NCI-H82 (cell line): ENCODE results near the gene ATG2A.

ENCODE experiments used
- DNase-seq: peaks from one replicate; lab custom pipeline; 2025; lab: John Stamatoyannopoulos, UW

Gene ATG2A

GRCh38 chr11:64924910-64925284 is 7.9 kb upstream of the ATG2A start:
- DNase-seq, result peak; percentile 25

GRCh38 chr11:64923944-64924909 is 7.2 kb upstream of the ATG2A start, which contains the start of gene PPP2R5B:
TSS of gene PPP2R5B (plus strand) at chr11:64924689. CDS start at chr11:64925735, 1,046 bp downstream.
- DNase-seq, result peak; percentile 88

- DNase-seq, result no peak
These were observed 6.2 kb upstream of the ATG2A start for GRCh38 chr11:64923151-64923661.

GRCh38 chr11:64921384-64921783 is 4.4 kb upstream of the ATG2A start:
- DNase-seq, result no peak

- no peak for DNase-seq
These were observed 3.1 kb upstream of the ATG2A start for GRCh38 chr11:64920124-64920523.

- DNase-seq, result no peak
These were observed 2.6 kb upstream of the ATG2A start for GRCh38 chr11:64919627-64920026.

- DNase-seq, result no peak
These were observed 1.0 kb upstream of the ATG2A start for GRCh38 chr11:64918017-64918416.

- no peak for DNase-seq
These were observed 620 bp upstream of the ATG2A start for GRCh38 chr11:64917663-64917995.

GRCh38 chr11:64916040-64916774 is 802 bp downstream of the ATG2A start:
- peak; percentile 23 for DNase-seq

GRCh38 chr11:64915376-64915887 is 1.6 kb downstream of the ATG2A start:
- no peak for DNase-seq

- DNase-seq, result no peak
These were observed 2.9 kb downstream of the ATG2A start for GRCh38 chr11:64914123-64914522.

- no peak for DNase-seq
These were observed 3.8 kb downstream of the ATG2A start for GRCh38 chr11:64913171-64913727.

- peak; percentile 38 for DNase-seq
These were observed 5.3 kb downstream of the ATG2A start for GRCh38 chr11:64911689-64912088.

- no peak for DNase-seq
These were observed 5.9 kb downstream of the ATG2A start for GRCh38 chr11:64911142-64911541.

- DNase-seq, result no peak
These were observed 6.4 kb downstream of the ATG2A start for GRCh38 chr11:64910451-64911093.

GRCh38 chr11:64909653-64910343 is 7.2 kb downstream of the ATG2A start:
- no peak for DNase-seq

GRCh38 chr11:64908766-64909165 is 8.2 kb downstream of the ATG2A start:
- no peak for DNase-seq

GRCh38 chr11:64906314-64906635 is 10.7 kb downstream of the ATG2A start:
- no peak for DNase-seq

GRCh38 chr11:64905516-64906313 is 11.3 kb downstream of the ATG2A start:
- DNase-seq, result no peak

- no peak for DNase-seq
These were observed 13.6 kb downstream of the ATG2A start for GRCh38 chr11:64903291-64903833.
